ENCODE results near the gene MAGOH.
"Not testable (repeated sequence)": the region's sequence is repeated elsewhere in the genome, so short reads cannot be mapped to it uniquely, and the experiment has no call there.

The MAGOH gene

DNA sequence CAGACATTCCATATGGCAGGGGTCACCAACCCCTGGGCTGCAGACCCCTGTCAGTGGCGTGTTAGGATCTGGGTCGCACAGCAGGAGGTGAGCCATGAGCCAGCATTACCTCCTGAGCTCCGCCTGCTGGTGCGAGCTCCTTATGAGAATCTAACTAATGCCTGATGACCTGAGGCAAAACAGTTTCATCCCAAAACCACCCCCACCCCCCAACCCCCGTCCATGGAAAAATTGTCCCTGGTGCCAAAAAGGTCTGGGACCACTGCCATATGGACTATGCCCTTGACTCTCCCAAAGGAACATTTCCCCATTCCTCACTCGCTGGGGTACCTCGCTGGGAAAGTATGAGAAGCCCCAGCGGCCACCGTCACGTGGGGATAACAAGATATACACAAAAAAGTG lies 48.1 kb downstream of the MAGOH start:
- H3K4me3 ChIP-seq (ENCODE audit: low read depth, low read length): no peak overlapping the region

DNA sequence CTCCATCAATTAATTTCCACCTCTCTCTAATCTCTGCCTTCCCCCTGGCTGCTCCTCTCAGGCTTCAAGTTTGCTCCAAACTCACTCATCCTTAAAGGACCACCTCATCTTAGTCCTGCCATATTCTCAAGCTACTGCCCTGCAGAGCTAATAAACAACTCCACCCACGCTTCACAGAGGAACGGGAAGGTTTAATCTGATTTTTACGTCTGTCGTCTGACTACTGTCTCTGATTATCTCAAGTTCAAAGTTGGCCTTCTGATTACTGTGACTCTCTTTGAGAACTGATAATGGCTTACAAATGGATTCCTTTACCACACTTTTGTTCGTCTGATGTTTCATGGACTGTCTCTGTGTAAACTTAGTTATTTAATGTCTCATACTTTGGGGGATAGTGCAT lies 49.3 kb downstream of the MAGOH start:
- H3K4me3 ChIP-seq (ENCODE audit: low read depth, low read length): no peak overlapping the region

DNA sequence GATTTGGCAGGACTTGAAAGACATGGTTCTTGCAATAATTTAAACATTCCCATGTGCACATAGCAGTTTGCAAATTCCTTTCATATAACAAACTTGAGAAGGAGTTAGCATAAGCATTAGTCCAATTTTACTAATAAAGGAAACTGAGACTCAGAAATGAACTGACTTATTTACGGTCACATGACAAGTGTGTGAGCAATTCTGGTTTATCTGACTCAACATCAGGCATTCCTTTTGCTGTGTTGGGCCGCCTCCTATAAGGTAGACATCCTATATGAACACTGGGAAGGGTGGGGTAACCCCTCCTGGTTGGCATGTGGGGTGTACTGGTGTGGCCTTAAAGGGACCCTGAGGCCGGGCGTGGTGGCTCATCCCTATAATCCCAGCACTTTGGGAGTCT lies 50.2 kb downstream of the MAGOH start:
- no peak overlapping the region for H3K4me3 ChIP-seq (ENCODE audit: low read depth, low read length)

DNA sequence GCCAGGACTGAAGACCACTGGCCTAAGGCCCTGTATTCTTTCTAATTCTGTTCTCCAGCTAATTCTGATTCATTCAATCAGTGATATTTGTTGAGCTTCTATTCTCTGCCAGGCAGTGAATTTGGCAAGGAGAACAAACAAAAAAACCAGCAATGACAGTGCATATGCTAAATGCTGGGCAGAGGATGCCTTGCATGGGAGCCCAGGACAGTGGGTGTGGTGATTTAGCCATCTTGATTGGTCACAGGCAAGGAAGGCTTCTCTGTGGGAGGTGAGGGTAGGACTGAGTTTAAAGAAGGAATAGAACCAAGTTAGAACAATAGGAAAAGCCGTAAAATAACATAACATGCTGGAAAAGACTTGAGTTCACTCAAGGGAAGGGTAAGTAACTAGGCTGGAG lies 50.9 kb downstream of the MAGOH start:
- no peak overlapping the region for H3K4me3 ChIP-seq (ENCODE audit: low read depth, low read length)

DNA sequence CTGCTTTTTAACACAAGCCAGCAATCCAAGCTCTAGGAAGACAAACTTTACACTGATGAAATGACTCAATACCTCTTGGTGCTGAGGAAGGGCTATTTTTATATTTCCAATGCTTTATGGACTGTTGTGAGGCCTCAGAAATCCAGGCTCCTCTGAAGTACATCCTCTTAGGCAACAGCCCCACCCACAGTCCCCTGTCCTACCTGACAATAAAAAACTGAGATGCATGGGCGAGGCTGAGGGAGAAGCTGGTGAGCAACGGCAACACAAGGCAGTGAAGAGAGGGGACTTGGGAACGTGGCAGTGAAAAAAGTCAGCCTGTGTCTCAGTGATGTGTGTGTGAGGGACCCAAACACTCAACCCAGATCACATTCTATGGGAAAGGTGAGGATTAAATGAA lies 51.8 kb downstream of the MAGOH start:
- no peak overlapping the region for H3K4me3 ChIP-seq (ENCODE audit: low read depth, low read length)

DNA sequence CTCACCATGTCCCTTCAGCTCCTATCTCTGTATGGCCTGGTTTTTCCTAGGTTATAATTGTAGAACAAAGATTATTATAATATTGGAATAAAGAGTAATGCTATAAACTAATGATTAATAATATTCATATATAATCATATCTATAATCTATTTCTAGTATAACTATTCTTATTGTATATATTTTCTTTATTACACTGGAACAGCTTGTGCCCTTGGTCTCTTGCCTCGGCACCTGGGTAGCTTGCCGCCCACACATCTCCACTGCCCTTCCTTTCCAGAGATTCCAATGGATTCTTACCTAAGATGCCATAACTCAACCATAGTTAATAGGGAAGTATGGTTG lies 52.4 kb downstream of the MAGOH start:
- not testable (repeated sequence) for H3K4me3 ChIP-seq (ENCODE audit: low read depth, low read length)

DNA sequence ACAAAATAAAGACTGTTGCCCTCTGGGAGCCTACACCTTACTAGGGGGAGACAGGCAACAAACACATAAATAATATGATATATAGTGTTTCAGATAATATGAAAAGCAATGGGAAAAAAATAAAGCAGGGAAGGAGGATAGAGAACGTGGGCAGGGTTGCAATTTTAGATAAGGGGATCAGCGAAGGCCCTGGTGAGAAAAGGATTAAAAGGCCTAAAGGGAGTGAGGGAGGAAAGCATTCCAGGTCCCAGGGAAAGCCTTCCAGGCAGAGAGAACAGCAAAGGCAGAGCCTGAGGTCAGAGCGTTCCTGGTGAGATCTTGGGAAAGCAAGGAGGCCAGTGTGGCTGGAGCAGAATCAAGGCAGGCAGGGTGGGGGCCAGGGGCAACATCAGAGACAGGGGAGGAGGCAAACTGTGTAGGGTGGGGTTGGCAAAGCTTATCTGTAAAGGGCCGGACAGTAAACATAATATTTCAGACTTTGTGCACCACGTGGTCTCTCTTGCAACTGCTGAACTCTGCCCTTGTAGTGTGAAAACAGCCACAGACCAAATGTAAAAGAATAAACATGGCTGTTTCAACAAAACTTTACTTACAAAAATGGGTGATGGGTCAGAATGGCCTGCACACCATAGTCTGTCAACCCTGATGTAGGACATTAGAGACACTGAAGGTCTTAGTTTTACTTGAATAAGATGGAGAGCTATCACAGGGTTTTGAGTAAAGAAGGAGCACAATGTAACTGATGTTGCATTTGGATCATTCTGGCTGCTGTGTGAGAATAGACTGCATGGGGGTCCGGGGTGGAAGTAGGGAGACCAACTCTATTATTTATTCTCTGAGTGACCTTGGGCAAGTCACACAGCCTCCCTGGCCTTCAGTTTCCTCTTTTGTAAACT lies 55.0 kb downstream of the MAGOH start:
- no peak overlapping the region for H3K4me3 ChIP-seq (ENCODE audit: low read depth, low read length)

DNA sequence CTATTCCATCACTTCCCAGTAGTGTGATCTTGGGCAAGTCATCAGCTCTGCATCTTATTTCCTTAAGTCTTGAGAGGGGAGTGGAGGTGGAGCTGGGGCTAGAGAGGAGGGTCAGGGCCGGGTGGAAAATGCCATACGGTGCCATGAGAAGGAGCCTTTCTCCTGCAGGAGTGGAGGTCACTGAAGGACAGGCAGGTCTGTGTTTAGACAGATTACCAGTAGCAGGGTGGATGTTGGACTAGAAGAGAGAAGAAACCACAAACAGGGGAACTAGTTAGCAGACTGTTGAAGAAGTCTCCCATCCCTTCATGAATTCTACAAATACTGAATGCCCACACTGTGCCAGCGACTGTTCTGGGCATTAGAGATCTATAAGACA lies 55.6 kb downstream of the MAGOH start:
- no peak overlapping the region for H3K4me3 ChIP-seq (ENCODE audit: low read depth, low read length)

DNA sequence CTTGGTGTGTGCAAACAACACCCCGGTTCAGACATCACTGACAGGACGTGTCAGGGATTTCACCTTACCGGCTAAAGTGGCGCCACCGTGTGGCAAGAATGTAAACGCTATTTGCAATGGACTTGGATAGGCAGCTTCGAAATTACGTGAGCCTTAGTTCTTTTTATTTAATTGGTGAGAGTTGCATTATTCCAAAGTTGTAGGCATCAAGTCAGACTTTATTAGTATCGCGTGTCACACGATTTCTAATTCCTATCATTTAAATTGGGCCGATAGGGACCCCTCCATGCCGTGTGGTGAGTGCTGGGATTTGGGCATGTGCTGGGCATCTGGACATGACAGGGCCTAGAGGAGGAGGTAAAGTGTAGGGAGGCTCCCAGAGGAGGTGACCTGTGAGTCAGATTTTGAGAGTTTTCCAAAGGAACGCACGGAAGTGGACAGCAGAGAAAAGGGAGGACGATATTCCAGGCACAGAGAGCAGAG lies 56.2 kb downstream of the MAGOH start:
- H3K4me3 ChIP-seq (ENCODE audit: low read depth, low read length): no peak overlapping the region

DNA sequence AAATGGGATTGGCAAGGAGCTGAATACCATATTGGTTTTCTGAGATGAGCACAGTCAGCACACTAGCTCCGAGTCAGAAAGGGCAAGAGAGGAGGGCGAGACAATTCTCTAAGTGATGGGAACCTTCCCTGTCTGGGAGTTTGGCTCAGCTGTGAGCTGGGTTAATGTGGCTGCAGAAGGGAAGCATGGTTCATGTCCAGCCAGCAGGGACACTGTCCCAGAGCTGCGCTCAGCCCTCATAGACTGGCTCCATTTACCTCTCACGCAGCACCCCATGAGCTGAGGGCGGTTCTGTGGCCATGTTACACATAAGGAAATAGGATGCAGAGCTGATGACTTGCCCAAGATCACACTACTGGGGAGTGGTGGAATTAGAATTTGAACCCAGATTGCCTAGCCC lies 57.4 kb downstream of the MAGOH start:
- H3K4me3 ChIP-seq (ENCODE audit: low read depth, low read length): no peak overlapping the region

DNA sequence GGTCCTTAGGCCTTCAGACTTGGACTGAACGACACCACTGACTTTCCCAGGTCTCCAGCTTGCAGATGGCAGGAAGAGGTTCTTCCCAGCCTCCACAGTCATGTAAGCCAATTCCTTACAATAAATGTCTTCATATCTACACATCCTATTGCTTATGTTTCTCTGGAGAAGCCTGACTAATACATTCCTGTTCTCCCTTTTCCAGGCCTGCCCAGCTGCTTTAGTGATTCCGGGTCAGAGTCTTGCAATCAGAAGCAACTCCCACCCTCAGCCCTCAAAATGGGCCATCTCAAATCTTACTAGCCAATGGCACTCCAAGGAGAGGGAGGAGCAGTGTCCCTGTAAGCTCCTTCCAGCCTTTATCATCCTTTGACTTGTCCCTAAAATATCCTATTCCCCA lies 58.1 kb downstream of the MAGOH start:
- no peak overlapping the region for H3K4me3 ChIP-seq (ENCODE audit: low read depth, low read length)

Measured in iPS-11a (cell line).